SK-MEL-5 (cell line): ENCODE measurements around the gene BET1L. TPM values are rescaled to one million over a fixed set of nuclear protein-coding genes. Genes with fewer than 3 reads are reported as not detected.
A peak's percentile ranks its signal among the peaks of the same experiment; 100 is the strongest.

Experiments
- DNase-seq: peaks from one replicate; pipeline ENCODE4 v3.0.0-alpha.2; 2016; ENCODE audit warnings: low read depth, low spot score
- in situ Hi-C: cut with HindIII; loops from 2 replicates; pipeline ENCODE4 v1.10.0; 2016; ENCODE audit warnings: low sequenced_read_pairs, high pct_unique_total_duplicates, low pct_unique_long_range_greater_than_20kb
- total RNA-seq: library from RNA; depleted of rRNA; stranded (reverse); fragments of >200 nt; shearing (Covaris generic); gene quantifications from 2 replicates; pipeline ENCODE4 v1.2.3, GENCODE V29; 2014

The BET1L gene
- total RNA-seq, 1 experiment from 2014 or later, result 16.3 TPM

DNA sequence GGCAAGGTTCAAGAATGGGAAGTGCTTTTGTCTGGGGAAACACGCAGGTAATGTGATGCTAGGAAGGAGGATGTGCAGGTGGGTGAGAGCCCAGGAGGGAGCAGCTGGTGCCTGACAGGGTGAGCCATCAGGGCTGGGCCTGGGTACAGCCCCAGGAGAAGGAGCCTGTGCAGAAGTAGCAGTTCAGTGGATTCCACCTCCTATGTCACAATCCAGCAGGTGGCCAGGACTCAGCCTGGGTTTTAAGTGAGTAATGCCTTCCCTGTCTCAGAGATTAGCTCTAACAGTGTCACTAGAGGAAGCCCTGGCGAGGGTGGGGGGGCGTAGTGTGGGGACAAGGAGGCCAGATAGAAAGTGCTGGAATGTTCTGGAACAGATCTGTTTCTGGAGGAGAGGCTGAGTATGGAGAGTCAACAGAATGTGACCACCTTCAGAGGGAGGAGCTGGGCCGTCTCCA is 8.4 kb upstream of the BET1L start:
- in situ Hi-C loops, result no loop called here
- no peak for DNase-seq

DNA sequence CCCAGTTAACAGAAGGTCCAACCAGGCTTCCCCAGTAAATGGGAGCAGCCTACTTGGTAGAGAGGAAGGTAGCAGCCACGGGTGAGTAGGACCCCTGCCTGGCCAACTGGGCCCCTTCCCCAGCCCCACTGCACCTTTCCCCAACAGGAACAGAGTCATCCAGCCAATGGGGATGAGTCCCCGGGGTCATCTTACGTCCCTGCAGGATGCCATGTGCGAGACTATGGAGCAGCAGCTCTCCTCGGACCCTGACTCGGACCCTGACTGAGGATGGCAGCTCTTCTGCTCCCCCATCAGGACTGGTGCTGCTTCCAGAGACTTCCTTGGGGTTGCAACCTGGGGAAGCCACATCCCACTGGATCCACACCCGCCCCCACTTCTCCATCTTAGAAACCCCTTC is 6.9 kb upstream of the BET1L start:
- in situ Hi-C loops, result no loop called here
- DNase-seq, result no peak

DNA sequence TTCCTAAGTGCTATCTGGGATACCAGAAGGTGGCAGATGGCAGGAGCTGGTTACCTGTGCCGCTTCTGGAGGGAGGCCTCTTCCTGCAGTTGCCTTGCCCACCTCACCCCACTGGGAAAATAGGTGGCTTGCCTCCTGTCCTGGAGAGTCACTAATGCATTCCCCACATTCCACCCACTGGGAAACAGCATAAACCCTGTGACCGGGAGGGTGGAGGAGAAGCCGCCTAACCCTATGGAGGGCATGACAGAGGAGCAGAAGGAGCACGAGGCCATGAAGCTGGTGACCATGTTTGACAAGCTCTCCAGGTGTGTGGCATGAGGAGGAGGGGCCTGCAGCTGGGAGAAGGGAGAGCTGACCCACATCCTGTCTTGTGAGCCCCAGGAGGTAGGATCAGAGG is 5.9 kb upstream of the BET1L start:
- no peak for DNase-seq
- in situ Hi-C loops, result no loop called here

DNA sequence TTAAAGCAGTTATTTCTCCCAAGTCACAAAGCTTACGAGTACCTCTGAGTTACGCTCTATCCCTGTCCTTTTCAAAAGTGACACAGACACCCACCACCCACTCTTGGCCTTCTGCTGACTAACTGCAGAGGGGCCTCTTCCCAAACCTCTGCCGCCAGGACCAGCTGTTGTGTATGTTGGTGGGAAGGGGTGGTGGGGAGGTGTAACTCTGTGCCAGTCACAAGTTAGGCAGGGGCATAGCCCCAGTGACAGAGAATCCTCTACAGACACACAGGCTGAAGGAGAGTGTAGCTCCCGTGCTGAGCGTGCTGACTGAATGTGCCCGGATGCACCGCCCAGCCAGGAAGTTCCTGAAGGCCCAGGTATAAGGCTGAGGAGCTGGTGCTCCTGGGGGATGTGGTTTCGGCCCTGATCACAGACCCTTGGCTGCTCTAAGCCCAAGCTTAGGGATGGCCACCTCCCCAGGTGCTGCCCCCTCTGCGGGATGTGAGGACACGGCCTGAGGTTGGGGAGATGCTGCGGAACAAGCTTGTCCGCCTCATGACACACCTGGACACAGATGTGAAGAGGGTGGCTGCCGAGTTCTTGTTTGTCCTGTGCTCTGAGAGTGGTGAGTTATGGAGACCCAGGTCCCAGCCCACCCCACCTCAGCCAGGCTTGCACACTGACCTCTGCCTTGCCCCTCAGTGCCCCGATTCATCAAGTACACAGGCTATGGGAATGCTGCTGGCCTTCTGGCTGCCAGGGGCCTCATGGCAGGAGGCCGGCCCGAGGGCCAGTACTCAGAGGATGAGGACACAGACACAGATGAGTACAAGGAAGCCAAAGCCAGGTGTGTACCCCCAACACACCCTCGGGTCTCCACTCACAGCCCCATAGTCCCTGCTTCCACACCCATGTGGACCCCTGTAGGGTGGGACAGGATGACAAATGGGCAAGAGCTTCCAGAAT is 5.2 kb upstream of the BET1L start:
- in situ Hi-C loops, result no loop called here
- no peak for DNase-seq

DNA sequence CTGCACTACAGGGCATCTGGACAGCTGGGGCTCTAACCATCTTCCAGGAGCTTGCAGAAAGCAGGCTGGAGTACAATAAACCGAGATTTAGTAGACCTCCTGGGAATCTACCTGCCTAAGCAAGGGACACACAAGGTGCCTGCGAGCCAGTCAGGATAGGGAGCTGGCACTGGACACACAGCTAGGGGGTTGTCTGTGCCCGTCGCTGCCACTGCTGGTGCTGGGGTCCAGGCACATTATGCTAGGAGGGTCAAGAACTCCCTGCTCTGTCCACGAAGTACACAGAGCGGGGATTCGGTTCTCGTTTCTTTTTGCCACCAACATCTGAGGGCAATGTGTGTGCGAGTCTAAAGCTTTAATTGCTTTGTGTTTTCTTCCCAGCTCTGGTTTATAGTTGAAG is 4.5 kb upstream of the BET1L start:
- in situ Hi-C loops, result no loop called here
- no peak for DNase-seq

DNA sequence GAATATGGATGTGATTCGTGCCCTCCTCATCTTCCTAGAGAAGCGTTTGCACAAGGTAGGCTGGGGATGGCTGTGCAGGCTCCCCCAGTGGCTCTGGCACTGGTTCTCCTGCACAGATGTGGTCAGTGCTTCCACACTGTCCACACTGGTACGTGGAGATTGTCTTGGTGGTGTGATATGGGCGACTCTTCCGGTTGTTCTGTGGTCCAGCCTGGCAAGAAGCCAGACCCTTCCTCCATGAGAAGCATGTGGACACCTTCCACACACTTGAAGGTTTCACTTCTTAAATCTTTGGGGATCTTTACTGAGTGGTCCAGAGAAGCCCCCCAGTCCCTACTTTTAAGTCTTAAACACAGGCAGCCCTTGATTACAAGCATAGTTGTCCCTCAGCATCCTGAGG is 4.1 kb upstream of the BET1L start:
- in situ Hi-C loops, result no loop called here
- DNase-seq, result no peak

DNA sequence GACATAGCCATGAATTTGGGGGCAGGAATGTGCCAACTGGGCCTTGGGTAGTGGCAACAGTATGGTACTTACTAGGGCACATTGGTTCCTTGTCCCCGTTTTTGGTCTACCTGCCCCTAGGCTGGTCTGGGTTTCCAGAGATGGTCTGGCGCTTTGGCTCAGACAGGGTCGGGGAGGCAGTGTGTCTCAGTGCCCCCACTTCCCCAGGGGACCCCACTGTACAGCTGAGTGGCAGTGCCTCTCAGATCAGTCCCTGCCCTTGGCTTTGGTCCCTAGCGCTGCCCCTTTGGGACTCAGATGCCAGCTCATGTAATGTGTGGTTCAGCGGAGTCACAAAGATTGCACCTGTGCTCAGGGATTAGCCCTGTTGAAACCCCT is 3.6 kb upstream of the BET1L start:
- DNase-seq, result no peak
- in situ Hi-C loops, result no loop called here

DNA sequence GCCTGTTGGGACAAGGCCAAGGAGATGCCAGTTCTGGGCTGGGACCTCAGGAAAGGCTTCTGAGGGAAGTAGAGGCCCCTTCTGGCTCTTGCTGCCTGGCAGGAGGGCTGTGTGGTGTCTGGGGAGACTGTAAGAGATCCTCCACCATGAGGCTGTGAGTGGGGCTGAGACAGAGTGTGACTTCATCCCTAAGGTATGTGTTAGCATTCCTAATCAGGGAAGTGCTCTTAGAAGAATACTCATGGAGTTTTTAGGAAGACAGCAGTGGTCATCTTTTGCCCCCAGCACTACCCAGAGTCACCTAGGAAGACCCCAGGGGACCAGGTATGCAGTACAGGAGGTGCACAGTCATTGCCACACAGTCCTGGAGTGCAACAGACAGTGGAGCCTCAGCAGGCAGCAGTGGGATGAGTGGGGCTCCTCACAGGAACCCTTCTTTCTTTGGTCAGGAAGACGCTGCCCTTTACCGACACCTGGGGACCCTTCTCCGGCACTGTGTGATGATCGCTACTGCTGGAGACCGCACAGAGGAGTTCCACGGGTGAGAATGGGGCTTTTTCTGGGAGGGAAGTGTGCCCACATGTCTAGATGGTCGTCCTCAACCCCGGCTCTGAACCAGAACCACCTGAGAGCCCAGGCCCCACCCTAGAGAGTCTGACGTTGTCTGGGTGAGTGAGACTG is 3.1 kb upstream of the BET1L start:
- in situ Hi-C loops, result no loop called here
- DNase-seq, result no peak

DNA sequence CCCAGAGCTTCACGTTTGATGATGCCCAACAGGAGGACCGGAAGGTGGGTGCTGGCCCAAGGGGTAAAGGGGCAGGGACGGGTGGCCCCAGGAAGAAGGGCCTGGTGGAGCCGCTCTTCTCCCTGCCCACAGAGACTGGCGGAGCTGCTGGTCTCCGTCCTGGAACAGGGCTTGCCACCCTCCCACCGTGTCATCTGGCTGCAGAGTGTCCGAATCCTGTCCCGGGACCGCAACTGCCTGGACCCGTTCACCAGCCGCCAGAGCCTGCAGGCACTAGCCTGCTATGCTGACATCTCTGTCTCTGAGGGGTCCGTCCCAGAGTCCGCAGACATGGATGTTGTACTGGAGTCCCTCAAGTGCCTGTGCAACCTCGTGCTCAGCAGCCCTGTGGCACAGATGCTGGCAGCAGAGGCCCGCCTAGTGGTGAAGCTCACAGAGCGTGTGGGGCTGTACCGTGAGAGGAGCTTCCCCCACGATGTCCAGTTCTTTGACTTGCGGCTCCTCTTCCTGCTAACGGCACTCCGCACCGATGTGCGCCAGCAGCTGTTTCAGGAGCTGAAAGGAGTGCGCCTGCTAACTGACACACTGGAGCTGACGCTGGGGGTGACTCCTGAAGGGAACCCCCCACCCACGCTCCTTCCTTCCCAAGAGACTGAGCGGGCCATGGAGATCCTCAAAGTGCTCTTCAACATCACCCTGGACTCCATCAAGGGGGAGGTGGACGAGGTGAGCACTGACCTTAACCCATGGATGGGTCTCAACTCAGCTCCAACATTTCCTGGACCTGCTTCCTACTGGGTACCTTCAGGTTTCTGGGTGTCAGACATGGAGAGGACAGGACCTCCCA is 2.3 kb upstream of the BET1L start:
- no peak for DNase-seq
- in situ Hi-C loops, result no loop called here

DNA sequence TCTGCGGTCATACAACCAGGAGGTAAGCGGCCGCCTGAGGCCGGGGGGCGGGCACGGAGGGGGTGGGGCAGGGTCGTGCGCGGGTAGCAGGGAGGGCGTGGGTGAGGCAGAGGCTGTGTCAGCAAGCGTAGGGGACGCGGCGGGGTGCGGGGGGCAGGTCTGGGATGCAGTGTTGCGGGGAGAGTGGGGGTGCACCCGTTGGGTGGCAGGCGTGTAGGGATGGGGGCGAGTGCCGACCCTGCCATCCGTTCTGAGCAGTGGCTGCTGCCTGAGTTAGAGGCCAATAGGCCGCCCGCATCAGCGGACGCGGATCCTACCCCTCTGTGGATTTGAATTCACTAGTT is 1.7 kb upstream of the BET1L start:
- in situ Hi-C loops, result no loop called here
- DNase-seq, result no peak

DNA sequence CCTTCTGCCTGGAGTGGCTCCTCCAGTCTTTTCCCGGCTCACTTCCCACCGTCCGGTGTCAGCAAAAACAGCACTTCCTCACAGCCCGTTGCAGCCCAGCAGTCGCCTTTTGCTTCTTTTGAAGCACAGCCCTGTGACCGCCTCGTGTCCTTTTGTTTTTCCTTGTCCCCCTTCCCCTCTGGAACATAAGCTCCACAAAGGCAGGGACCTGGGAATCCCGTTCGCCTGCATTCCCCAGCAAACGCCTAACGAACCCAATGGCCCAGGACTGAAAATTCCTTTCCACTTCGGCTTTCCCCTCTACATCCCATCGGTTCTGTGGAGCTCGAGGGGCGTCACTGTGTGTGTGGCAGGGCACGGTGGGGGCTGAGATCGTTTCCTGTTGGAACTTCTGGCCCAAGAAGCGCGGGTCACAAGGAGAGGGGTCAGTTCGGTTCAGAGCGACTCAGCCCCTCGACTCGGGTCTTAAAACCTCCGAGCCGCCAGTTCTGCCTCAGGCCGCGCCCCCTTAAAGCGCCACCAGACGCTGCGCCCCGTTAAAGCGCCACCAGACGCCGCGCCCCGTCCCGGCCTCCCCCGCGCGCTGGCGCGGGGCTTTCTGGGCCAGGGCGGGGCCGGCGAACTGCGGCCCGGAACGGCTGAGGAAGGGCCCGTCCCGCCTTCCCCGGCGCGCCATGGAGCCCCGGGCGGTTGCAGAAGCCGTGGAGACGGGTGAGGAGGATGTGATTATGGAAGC is 1.1 kb upstream of the BET1L start:
- peak; percentile 60 for DNase-seq
- in situ Hi-C loops, result no loop called here

DNA sequence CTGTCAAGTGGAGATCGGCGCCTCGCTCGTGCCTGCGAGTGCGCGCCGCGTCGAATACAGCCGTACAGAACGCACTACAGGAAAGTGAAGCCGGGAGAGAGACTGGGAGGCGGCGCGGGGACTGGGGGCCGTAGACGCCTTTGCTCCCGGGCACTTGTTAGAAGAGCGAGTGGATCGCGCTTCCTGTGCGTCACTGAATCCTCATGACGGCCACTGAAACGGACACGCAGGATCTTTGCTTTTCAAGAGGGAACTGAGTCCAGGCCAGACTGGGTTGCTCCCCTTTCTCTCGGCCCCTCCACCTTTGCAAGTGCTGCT is 623 bp upstream of the BET1L start:
- DNase-seq, result peak; percentile 32
- in situ Hi-C loops, result no loop called here

DNA sequence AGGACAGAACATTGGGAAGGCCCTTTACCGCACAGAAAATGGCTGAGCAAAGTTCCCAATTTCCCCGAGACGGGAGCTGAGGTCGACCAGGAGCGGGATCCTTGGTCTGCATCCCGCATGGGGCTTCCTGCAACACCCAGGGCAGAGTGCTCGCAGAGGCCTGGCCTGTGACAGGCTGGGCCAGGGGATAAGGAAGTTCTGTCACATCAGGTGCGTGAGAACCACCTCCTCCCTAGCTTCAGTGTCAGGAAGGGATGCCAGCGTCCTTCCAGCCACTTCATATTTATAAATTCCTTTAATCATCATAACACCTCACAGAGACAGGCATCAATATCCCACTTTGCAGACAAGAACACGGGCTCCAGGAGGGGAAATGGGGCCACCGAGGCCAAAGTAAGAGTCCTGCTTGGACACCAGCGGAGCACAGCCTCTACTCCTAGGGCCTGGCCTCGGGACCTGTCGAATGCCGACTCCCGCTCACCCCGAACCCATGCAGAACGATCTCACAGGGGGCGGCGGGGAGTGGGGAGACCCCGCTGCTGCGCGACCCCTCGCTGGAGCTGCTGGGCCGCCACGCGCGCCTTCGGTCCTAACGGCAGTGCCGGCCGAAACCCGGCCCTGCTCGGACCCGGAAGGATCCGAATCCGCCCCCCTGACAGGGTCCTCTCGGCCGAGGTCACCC is 532 bp downstream of the BET1L start:
- DNase-seq, result no peak
- in situ Hi-C loops, result no loop called here

DNA sequence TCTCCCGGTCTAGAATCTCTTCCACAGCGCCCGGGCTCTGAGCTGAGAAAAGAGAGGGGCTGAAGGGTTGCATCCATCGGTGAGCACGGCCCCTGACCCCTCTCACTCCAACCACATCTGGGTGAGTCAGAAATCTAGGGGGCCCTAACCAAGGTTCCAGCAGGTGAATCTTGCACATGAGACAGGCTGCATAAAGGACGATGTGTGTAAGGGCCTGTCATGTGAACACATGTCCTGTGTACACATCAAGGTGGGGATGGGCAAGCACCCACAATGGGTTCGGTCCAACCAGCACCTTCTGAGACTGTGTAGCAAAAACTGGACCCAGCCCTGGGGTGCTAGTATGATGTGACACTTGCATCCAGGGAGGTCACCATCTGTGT is 1.2 kb downstream of the BET1L start:
- no peak for DNase-seq
- in situ Hi-C loops, result no loop called here

DNA sequence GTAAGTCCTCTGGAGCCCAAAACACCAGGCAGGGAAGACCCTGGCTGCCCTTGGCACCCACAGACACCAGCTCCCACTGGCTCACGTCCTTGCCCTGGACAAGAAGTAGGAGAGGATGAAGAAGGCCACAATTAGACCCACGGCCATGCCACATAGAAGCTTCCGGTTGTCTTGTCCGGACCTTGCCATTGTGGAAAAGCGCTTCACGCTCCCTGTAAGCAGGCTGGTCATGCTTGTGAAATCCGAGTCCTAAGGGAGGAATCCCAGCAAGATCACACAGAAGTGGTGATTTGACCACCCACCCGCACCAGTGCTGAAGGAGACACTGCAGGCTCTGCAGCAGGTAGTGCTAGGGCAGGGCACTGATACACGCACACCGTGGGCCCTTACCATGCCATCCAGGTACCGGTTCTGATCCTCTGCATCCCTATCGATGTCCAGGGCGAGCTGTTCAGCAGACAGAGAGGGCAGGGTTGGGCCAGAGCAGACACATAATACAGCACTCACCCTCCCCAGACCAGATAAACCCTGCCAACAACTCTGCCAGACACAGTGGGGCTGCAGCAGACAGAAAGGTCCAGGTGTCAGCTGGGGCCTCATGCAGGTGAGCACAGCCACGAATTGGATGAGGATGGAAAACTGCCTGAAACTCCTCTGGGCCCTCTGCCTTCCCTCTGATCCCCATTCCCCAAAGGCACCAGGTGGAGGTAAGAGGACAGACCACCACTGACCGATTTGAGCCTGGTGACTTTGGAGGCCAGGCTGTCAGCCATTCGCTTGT is 1.8 kb downstream of the BET1L start:
- in situ Hi-C loops, result no loop called here

DNA sequence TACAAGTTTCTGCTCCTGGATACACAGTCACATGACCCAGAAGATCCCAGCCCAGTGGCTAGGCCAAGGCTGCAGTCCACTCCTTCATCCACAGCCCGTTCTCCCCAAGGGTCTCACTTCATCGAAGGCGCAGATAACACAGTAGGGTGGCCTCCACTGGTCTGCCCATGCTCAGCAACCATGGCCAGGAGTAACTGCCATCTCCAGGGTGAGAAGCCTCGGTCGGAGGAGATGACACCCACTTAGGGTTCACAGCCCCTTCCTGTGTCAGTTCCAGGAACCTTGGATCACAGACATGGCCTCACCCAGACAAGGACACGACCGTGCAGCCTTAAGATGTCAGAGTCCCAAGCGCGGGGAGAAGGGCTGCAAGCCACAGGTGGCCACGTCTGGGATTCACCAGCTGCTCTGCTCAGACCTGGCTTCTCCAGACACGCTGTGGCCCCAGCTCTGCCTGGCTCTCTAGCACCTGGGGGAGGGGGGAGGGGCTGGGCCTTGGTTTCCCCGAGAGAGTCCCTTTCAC is 2.6 kb downstream of the BET1L start:
- DNase-seq, result no peak
- in situ Hi-C loops, result no loop called here

More for the DNA sequence above, 1.8 kb downstream of the BET1L start:
- no peak for DNase-seq
